ENCODE data around the gene MBP. TPM values are rescaled to one million over a fixed set of nuclear protein-coding genes. Genes with fewer than 3 reads are reported as not detected.

Gene MBP
- total and polyA plus RNA-seq, 2 experiments from 2014 or later, result 18.4 to 22.9 TPM

- no peak for TF ChIP-seq CTCF (conservative IDR thresholded peaks at IDR 0.05; ENCODE audit: low read depth in 2 of 2)
Observed at GRCh38 chr18:77131652-77132368, 773 bp downstream of the MBP start (continued).

DNA sequence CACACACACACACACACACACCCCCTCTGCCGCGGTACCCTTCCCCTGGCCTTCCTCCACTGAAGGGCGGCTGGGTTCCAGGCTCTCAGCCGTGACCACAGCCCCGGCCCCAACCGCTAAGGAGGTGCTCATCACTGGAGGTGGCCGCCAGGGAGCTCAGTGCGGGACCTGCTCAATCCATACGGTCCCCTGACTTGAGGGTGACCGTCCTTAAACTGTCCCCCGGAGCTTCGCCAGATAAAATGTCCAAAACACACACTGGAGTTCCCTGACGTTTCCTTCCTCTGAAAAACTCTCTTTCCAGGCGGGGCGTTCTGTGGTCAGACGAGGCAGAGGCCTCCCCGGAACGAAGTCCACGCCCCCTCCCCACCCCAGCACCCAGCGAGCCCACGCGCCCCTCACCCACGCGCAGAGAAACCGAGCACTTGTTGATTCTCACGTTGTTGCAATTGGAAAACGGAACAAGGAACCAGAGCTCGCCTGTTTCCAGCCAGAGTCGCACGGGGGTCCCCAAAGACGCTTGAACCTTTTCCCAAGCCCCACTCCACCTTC, 1.4 kb downstream of the MBP start:
- Mint-ChIP-seq H3K36me3 (ENCODE audit: low read depth) (peaks cover 10% of the 10 kb centered on the region; the same call in 2 of the 3 replicates), H3K4me3 (peak overlapping the region; percentile 79), H3K4me1 (peaks cover 19% of the 10 kb centered on the region), H3K27ac (no peak overlapping the region), H3K27me3 (ENCODE audit: insufficient read depth, low read depth, poor library complexity) (peaks cover 33% of the 10 kb centered on the region), H3K9me3 (no peaks in the 10 kb centered on the region)
- DNase-seq (ENCODE audit: low spot score), result peak; percentile 42
- Histone ChIP-seq H3K4me3 (peak overlapping the region; percentile 78), H3K4me1 (ENCODE audit: insufficient read depth) (no peaks in the 10 kb centered on the region), H4K20me1 (replicated peaks; ENCODE audit: insufficient read depth) (peaks cover 15% of the 10 kb centered on the region; the same call in 1 of the 2 replicates), H3F3A (replicated peaks; ENCODE audit: low read depth) (peaks cover 5% of the 10 kb centered on the region; the same call in 1 of the 2 replicates), H3K27ac (ENCODE audit: low read depth) (no peak overlapping the region), H3K9me2 (ENCODE audit: insufficient read depth) (no peaks in the 10 kb centered on the region), H3K79me2 (replicated peaks; ENCODE audit: insufficient read depth) (peaks cover 44% of the 10 kb centered on the region), H3K4me2 (peak overlapping the region; percentile 87), H2AFZ (peak overlapping the region; percentile 69), H3K36me3 (ENCODE audit: insufficient read depth) (no peaks in the 10 kb centered on the region), H3K27me3 (ENCODE audit: insufficient read depth) (peaks cover 41% of the 10 kb centered on the region)
- peak; percentile 10 for ATAC-seq
- TF ChIP-seq EZH2phosphoT487 (IDR thresholded peaks at IDR 0.05; ENCODE audit: unreplicated experiment), result no peak
- TF ChIP-seq, protein P1, sequence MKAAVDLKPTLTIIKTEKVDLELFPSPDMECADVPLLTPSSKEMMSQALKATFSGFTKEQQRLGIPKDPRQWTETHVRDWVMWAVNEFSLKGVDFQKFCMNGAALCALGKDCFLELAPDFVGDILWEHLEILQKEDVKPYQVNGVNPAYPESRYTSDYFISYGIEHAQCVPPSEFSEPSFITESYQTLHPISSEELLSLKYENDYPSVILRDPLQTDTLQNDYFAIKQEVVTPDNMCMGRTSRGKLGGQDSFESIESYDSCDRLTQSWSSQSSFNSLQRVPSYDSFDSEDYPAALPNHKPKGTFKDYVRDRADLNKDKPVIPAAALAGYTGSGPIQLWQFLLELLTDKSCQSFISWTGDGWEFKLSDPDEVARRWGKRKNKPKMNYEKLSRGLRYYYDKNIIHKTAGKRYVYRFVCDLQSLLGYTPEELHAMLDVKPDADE (IDR thresholded peaks at IDR 0.05), result no peak
- TF ChIP-seq, protein P2, sequence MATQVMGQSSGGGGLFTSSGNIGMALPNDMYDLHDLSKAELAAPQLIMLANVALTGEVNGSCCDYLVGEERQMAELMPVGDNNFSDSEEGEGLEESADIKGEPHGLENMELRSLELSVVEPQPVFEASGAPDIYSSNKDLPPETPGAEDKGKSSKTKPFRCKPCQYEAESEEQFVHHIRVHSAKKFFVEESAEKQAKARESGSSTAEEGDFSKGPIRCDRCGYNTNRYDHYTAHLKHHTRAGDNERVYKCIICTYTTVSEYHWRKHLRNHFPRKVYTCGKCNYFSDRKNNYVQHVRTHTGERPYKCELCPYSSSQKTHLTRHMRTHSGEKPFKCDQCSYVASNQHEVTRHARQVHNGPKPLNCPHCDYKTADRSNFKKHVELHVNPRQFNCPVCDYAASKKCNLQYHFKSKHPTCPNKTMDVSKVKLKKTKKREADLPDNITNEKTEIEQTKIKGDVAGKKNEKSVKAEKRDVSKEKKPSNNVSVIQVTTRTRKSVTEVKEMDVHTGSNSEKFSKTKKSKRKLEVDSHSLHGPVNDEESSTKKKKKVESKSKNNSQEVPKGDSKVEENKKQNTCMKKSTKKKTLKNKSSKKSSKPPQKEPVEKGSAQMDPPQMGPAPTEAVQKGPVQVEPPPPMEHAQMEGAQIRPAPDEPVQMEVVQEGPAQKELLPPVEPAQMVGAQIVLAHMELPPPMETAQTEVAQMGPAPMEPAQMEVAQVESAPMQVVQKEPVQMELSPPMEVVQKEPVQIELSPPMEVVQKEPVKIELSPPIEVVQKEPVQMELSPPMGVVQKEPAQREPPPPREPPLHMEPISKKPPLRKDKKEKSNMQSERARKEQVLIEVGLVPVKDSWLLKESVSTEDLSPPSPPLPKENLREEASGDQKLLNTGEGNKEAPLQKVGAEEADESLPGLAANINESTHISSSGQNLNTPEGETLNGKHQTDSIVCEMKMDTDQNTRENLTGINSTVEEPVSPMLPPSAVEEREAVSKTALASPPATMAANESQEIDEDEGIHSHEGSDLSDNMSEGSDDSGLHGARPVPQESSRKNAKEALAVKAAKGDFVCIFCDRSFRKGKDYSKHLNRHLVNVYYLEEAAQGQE (IDR thresholded peaks at IDR 0.05; ENCODE audit: unreplicated experiment), result no peak
- no peak for TF ChIP-seq POLR2AphosphoS5 (IDR thresholded peaks at IDR 0.05; ENCODE audit: low read depth)
- no peak for TF ChIP-seq CREB1 (CRISPR knock-in tag; IDR thresholded peaks at IDR 0.05; ENCODE audit: low read depth)
- no peak for TF ChIP-seq JUNB (IDR thresholded peaks at IDR 0.05; ENCODE audit: unreplicated experiment)
- TF ChIP-seq EZH2 (IDR thresholded peaks at IDR 0.05; ENCODE audit: low read depth, unreplicated experiment), result no peak
- TF ChIP-seq NANOG (IDR thresholded peaks at IDR 0.05; ENCODE audit: borderline replicate concordance), result no peak
- TF ChIP-seq CTCF (conservative IDR thresholded peaks at IDR 0.05; ENCODE audit: low read depth in 2 of 2), result no peak
- no peak for TF ChIP-seq ZNF331 (CRISPR knock-in tag; IDR thresholded peaks at IDR 0.05; ENCODE audit: low read depth)

All from GM23338 (cell line).